Liver (tissue), 9 donors: ENCODE data around the gene SKIC2. TPM values are rescaled to one million over a fixed set of nuclear protein-coding genes. Genes with fewer than 3 reads are reported as not detected.
A peak's percentile ranks its signal among the peaks of the same experiment; 100 is the strongest.
"Not testable (repeated sequence)": the region's sequence is repeated elsewhere in the genome, so short reads cannot be mapped to it uniquely, and the experiment has no call there.

Source experiments
- DNase-seq: peaks from one replicate; pipeline ENCODE4 v3.0.0-alpha.2; 2017; ENCODE audit warnings: low spot score
- H3K27ac ChIP-seq, 2 donors: one replicate each; pipeline ENCODE4 v1.7.0; 2013; ENCODE audit warnings: inconsistent platforms in 2 of 2, low read length in 2 of 2, control low read depth in 1 of 2, low read depth in 1 of 2, mild to moderate bottlenecking in 1 of 2
- H3K27me3 ChIP-seq, 4 donors: one replicate each; pipeline versions ENCODE4 v1.6.1 to v1.7.0; 2013; ENCODE audit warnings: low read length in 3 of 4, inconsistent platforms in 1 of 4, mild to moderate bottlenecking in 1 of 4, moderate library complexity in 1 of 4; ENCODE audit not compliant: control insufficient read depth in 4 of 4, insufficient read depth in 4 of 4
- H3K36me3 ChIP-seq, 4 donors: one replicate each; pipeline versions ENCODE4 v1.6.1 to v1.7.0; 2013; ENCODE audit warnings: low read length in 3 of 4, mild to moderate bottlenecking in 3 of 4, low read depth in 1 of 4, moderate library complexity in 1 of 4; ENCODE audit not compliant: control insufficient read depth in 4 of 4, insufficient read depth in 3 of 4
- H3K4me1 ChIP-seq, 4 donors: one replicate each; pipeline versions ENCODE4 v1.6.1 to v1.7.0; 2013; ENCODE audit warnings: low read length in 3 of 4, mild to moderate bottlenecking in 3 of 4, moderate library complexity in 1 of 4; ENCODE audit not compliant: control insufficient read depth in 4 of 4, insufficient read depth in 4 of 4
- H3K4me3 ChIP-seq, 3 donors: one replicate each; pipeline versions ENCODE4 v1.6.1 to v1.7.0; 2013; ENCODE audit warnings: low read length in 3 of 3, control low read depth in 1 of 3, low read depth in 1 of 3, mild to moderate bottlenecking in 1 of 3
- H3K9ac ChIP-seq, 2 donors: one replicate each; pipeline ENCODE4 v1.7.0; 2013; ENCODE audit warnings: low read length in 2 of 2, mild to moderate bottlenecking in 2 of 2, moderate library complexity in 2 of 2, control low read depth in 1 of 2, low read depth in 1 of 2
- H3K9me3 ChIP-seq, 4 donors: one replicate each; pipeline versions ENCODE4 v1.6.1 to v1.7.0; 2013; ENCODE audit warnings: low read length in 3 of 4; ENCODE audit not compliant: control insufficient read depth in 4 of 4
- ATF3 ChIP-seq: IDR thresholded peaks from 2 replicates; pipeline ENCODE4 v1.6.1; 2016; ENCODE audit warnings: antibody characterized with exemption
- EGR1 ChIP-seq, 2 donors: IDR thresholded peaks; 2 replicates each; pipeline ENCODE4 v1.6.1; 2016 to 2018; ENCODE audit warnings: antibody characterized with exemption in 2 of 2, low read depth in 2 of 2
- HNF4A ChIP-seq, 2 donors: conservative IDR thresholded peaks; 2 replicates each; pipeline ENCODE4 v1.6.1; 2016; ENCODE audit warnings: antibody characterized with exemption in 2 of 2, mild to moderate bottlenecking in 2 of 2
- HNF4G ChIP-seq: IDR thresholded peaks from 2 replicates; pipeline ENCODE4 v1.6.1; 2016; ENCODE audit warnings: antibody characterized with exemption
- JUND ChIP-seq, 2 donors: IDR thresholded peaks; 2 replicates each; pipeline ENCODE4 v1.6.1; 2016; ENCODE audit warnings: antibody characterized with exemption in 2 of 2
- MAX ChIP-seq: IDR thresholded peaks from 2 replicates; pipeline ENCODE4 v1.6.1; 2016; ENCODE audit warnings: antibody characterized with exemption
- NR2F2 ChIP-seq: IDR thresholded peaks from 2 replicates; pipeline ENCODE4 v1.6.1; 2016; ENCODE audit warnings: antibody characterized with exemption
- RAD21 ChIP-seq, 2 donors: IDR thresholded peaks; 2 replicates each; pipeline ENCODE4 v1.6.1; 2016; ENCODE audit warnings: antibody characterized with exemption in 2 of 2, mild to moderate bottlenecking in 2 of 2
- RXRA ChIP-seq, 2 donors: IDR thresholded peaks; 2 replicates each; pipeline ENCODE4 v1.6.1; 2017 to 2018; ENCODE audit warnings: antibody characterized with exemption in 2 of 2, mild to moderate bottlenecking in 1 of 2
- SP1 ChIP-seq: IDR thresholded peaks from 2 replicates; pipeline ENCODE4 v1.6.1; 2018; ENCODE audit warnings: antibody characterized with exemption, mild to moderate bottlenecking
- YY1 ChIP-seq: IDR thresholded peaks from 2 replicates; pipeline ENCODE4 v1.6.1; 2016; ENCODE audit warnings: antibody characterized with exemption, mild to moderate bottlenecking
- ZBTB33 ChIP-seq: IDR thresholded peaks from 2 replicates; pipeline ENCODE4 v1.6.1; 2016; ENCODE audit warnings: antibody characterized with exemption
- WGBS: extraction: QIAGEN DNeasy Blood & Tissue Kit; methylation state at CpG from one replicate; pipeline ENCODE4 v1.1.7; 2013; 5-methylcytosine and 5-hydroxymethylcytosine counted together
- polyA plus RNA-seq, 2 donors: library from polyadenylated mRNA; stranded (reverse) in 1 of 2; unstranded in 1 of 2; fragments of 200-250 nt in 1 of 2; fragments of >200 nt in 1 of 2; fragmentation: Nextera tagmentation in 1 of 2; extraction: Ambion mirVana in 1 of 2; gene quantifications; one replicate each; pipeline versions ENCODE4 v1.2.1 to v1.2.3, GENCODE V29; 2013 to 2015
- total RNA-seq, 2 donors: library from RNA; depleted of rRNA; stranded (reverse); fragments of >200 nt; gene quantifications; one replicate each; pipeline ENCODE4 v1.2.3, GENCODE V29; 2014
- TF ChIP-seq, protein P1 (sequence below): IDR thresholded peaks from 2 replicates; pipeline ENCODE4 v1.6.1; 2016; ENCODE audit warnings: antibody characterized with exemption, mild to moderate bottlenecking
- donor health status: healthy.
- donor health status: healthy.
- donor health status: healthy.
- donor health status: healthy.
- donor health status: healthy.

The SKIC2 gene
- total and polyA plus RNA-seq, 4 donors = 26.7 to 57.6 (median 34.5) TPM

- Histone ChIP-seq H3K4me3 (no peak overlapping the region), H3K27me3 (no peaks in the 10 kb centered on the region), H3K36me3 (peaks cover 2 to 23% (median 9%) of the 10 kb centered on the region in 4 donors), H3K9me3 (no peaks in the 10 kb centered on the region), H3K27ac (peak overlapping the region in 1 of 2 donors; percentile 16), H3K9ac (no peak overlapping the region), H3K4me1 (peaks cover 6 to 29% (median 19%) of the 10 kb centered on the region in 4 donors)
- WGBS = 92% methylated on average over 1 of the region's 1 CpG
- no peak for DNase-seq
- no peak for TF ChIP-seq MAX
Measured at GRCh38 chr6:31930962-31931361, 28.0 kb upstream of the SKIC2 start.

DNA sequence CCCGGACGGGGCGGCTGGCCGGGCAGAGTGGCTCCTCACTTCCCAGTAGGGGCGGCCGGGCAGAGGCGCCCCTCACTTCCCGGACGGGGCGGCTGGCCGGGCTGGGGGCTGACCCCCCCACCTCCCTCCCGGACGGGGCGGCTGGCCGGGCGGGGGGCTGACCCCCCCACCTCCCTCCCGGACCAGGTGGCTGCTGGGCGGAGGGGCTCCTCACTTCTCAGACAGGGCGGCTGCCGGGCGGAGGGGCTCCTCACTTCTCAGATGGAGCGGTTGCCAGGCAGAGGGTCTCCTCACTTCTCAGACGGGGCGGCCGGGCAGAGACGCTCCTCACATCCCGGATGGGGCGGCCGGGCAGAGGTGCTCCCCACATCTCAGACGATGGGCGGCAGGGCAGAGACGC is 26.8 kb upstream of the SKIC2 start:
- H3K27me3 ChIP-seq, H3K9me3 ChIP-seq, H3K4me3 ChIP-seq, H3K9ac ChIP-seq, DNase-seq, H3K27ac ChIP-seq: not testable (repeated sequence)
- peaks cover 3 to 24% (median 16%) of the 10 kb centered on the region in 4 donors for H3K4me1 ChIP-seq
- WGBS = 96% methylated on average over 32 of the region's 32 CpGs
- H3K36me3 ChIP-seq = peaks cover 3 to 24% (median 9%) of the 10 kb centered on the region in 4 donors

DNA sequence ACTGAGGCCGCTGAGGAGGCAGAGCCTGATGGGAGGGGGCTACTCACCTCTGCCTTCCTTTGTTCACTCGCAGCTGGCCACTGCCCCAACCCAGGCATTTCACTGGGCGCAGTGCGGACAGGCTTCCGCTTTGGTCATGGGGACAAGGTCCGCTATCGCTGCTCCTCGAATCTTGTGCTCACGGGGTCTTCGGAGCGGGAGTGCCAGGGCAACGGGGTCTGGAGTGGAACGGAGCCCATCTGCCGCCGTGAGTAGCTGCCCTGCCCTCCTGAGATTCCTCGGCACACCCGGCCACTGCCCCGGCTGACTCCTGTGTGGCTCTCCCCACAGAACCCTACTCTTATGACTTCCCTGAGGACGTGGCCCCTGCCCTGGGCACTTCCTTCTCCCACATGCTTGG is 25.4 kb upstream of the SKIC2 start:
- TF ChIP-seq ATF3 (no peak), HNF4A (conservative IDR thresholded peaks at IDR 0.05) (no peak), NR2F2 (no peak), HNF4G (no peak), SP1 (no peak), ZBTB33 (no peak), RAD21 (IDR thresholded peaks at IDR 0.05) (no peak), RXRA (IDR thresholded peaks at IDR 0.05) (no peak), MAX (no peak), YY1 (no peak), EGR1 (IDR thresholded peaks at IDR 0.05; ENCODE audit: low read depth in 2 of 2) (no peak), JUND (IDR thresholded peaks at IDR 0.05) (no peak)
- TF ChIP-seq, protein P1, sequence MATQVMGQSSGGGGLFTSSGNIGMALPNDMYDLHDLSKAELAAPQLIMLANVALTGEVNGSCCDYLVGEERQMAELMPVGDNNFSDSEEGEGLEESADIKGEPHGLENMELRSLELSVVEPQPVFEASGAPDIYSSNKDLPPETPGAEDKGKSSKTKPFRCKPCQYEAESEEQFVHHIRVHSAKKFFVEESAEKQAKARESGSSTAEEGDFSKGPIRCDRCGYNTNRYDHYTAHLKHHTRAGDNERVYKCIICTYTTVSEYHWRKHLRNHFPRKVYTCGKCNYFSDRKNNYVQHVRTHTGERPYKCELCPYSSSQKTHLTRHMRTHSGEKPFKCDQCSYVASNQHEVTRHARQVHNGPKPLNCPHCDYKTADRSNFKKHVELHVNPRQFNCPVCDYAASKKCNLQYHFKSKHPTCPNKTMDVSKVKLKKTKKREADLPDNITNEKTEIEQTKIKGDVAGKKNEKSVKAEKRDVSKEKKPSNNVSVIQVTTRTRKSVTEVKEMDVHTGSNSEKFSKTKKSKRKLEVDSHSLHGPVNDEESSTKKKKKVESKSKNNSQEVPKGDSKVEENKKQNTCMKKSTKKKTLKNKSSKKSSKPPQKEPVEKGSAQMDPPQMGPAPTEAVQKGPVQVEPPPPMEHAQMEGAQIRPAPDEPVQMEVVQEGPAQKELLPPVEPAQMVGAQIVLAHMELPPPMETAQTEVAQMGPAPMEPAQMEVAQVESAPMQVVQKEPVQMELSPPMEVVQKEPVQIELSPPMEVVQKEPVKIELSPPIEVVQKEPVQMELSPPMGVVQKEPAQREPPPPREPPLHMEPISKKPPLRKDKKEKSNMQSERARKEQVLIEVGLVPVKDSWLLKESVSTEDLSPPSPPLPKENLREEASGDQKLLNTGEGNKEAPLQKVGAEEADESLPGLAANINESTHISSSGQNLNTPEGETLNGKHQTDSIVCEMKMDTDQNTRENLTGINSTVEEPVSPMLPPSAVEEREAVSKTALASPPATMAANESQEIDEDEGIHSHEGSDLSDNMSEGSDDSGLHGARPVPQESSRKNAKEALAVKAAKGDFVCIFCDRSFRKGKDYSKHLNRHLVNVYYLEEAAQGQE = no peak
- 93% methylated on average over 19 of the region's 19 CpGs for WGBS
- Histone ChIP-seq H3K9me3 (no peaks in the 10 kb centered on the region), H3K9ac (no peak overlapping the region), H3K4me3 (no peak overlapping the region), H3K27me3 (no peaks in the 10 kb centered on the region), H3K27ac (no peak overlapping the region), H3K4me1 (peaks cover 3 to 19% (median 15%) of the 10 kb centered on the region in 4 donors), H3K36me3 (peaks cover 5 to 31% (median 10%) of the 10 kb centered on the region in 4 donors)
- DNase-seq = no peak
